HepG2 (cell line): ENCODE measurements around the gene NCOA7. TPM values are rescaled to one million over a fixed set of nuclear protein-coding genes. Genes with fewer than 3 reads are reported as not detected.

Experiments
- ATAC-seq: fragments of 200-7000 bp; cut with Tn5 transposase; 3 replicates; pipeline ENCODE4 v1.9.1; 2020; ENCODE audit warnings: mild to moderate bottlenecking, moderate library complexity
- BruUV-seq: library from RNA; stranded (reverse); fragments of 400-500 nt; replicated peaks from 2 replicates; lab custom pipeline; 2021; lab: Mats Ljungman, UMichigan
- CTCF ChIA-PET: fragments of 300-600 bp; formaldehyde crosslinking; extraction: SDS; loops from one replicate; lab custom pipeline; 2021; ENCODE audit warnings: low total read pairs, inconsistent platforms, low intra/inter-chr PET ratio; lab: Yijun Ruan, JAX
- POLR2A ChIA-PET: fragments of 350-600 bp; sonication (Branson Sonifier 250); formaldehyde crosslinking; loops from one replicate; lab custom pipeline; 2020; ENCODE audit warnings: antibody characterized with exemption, inconsistent platforms; lab: Yijun Ruan, JAX
- DNase-seq: peaks from one replicate; pipeline ENCODE4 v3.0.0-alpha.2; 2015; ENCODE audit warnings: low spot score
- FAIRE-seq: peaks from 3 replicates; lab custom pipeline; 2011; peaks lifted over from hg19 to GRCh38; lab: Jason Lieb, UNC
- H2AFZ ChIP-seq: one replicate; pipeline ENCODE4 v1.6.1; 2011; ENCODE audit warnings: low read length, inconsistent platforms
- H3K27ac ChIP-seq: fragments of 300-600 bp; 3 replicates; pipeline ENCODE4 v1.8.0; 2011; ENCODE audit warnings: mixed run types, mild to moderate bottlenecking, mixed read lengths, low read length, inconsistent platforms; ENCODE audit not compliant: insufficient read depth; ENCODE audit errors: extremely low read length
- H3K27me3 ChIP-seq, 2 experiments: fragments of 200-600 bp in 1 of 2; 2 replicates in 1 of 2; 3 replicates in 1 of 2; pipeline versions ENCODE4 v1.6.0 to v1.8.0; 2011; ENCODE audit warnings: low read length in 2 of 2, mild to moderate bottlenecking in 2 of 2, moderate library complexity in 2 of 2, inconsistent platforms in 1 of 2; ENCODE audit not compliant: insufficient read depth in 2 of 2, control insufficient read depth in 1 of 2
- H3K36me3 ChIP-seq, 2 experiments: fragments of 200-600 bp in 1 of 2; replicated peaks in 1 of 2; 2 replicates in 1 of 2; 3 replicates in 1 of 2; pipeline versions ENCODE4 v1.5.1 to v1.8.0; 2011; ENCODE audit warnings: low read length in 2 of 2, inconsistent platforms in 1 of 2; ENCODE audit not compliant: insufficient read depth in 2 of 2, control insufficient read depth in 1 of 2
- H3K4me1 ChIP-seq: 2 replicates; pipeline ENCODE4 v1.5.1; 2012; ENCODE audit warnings: low read length, inconsistent platforms; ENCODE audit not compliant: insufficient read depth
- H3K4me2 ChIP-seq: 2 replicates; pipeline ENCODE4 v1.6.0; 2011; ENCODE audit warnings: low read depth, low read length, inconsistent platforms
- H3K4me3 ChIP-seq, 3 experiments: fragments of 200-600 bp in 1 of 3; sonication (generic), shearing (Covaris generic) in 1 of 3; replicated peaks in 1 of 3; 2 replicates each; pipeline ENCODE4 v1.5.1; 2011 to 2016; ENCODE audit warnings: low read length in 3 of 3, inconsistent platforms in 2 of 3, low read depth in 2 of 3, mild to moderate bottlenecking in 2 of 3, control low read depth in 1 of 3, mixed read lengths in 1 of 3; ENCODE audit not compliant: insufficient read depth in 1 of 3
- H3K79me2 ChIP-seq: one replicate; pipeline ENCODE4 v1.6.1; 2011; ENCODE audit warnings: low read length, inconsistent platforms; ENCODE audit not compliant: insufficient read depth
- H3K9ac ChIP-seq: 2 replicates; pipeline ENCODE4 v1.6.0; 2011; ENCODE audit warnings: mild to moderate bottlenecking, low read depth, low read length, inconsistent platforms; ENCODE audit not compliant: insufficient read depth
- H3K9me3 ChIP-seq: 2 replicates; pipeline ENCODE4 v1.5.1; 2012; ENCODE audit warnings: mild to moderate bottlenecking, low read length
- H4K20me1 ChIP-seq: 2 replicates; pipeline ENCODE4 v1.6.0; 2011; ENCODE audit warnings: inconsistent platforms, mild to moderate bottlenecking, low read length, moderate library complexity; ENCODE audit not compliant: insufficient read depth
- CCAR2 ChIP-seq: fragments of 200-400 bp; formaldehyde crosslinking; optimal IDR thresholded peaks from 2 replicates; pipeline ENCODE3; 2018; ENCODE audit warnings: low read depth, mild to moderate bottlenecking, low read length, moderate library complexity
- GABPA ChIP-seq, 2 experiments: IDR thresholded peaks; 2 replicates each; pipeline ENCODE4 v1.6.1; 2011 to 2016; ENCODE audit warnings: low read depth in 2 of 2, low read length in 1 of 2, missing biosample characterization in 1 of 2, missing genetic modification characterization in 1 of 2
- GABPB1 ChIP-seq: IDR thresholded peaks from 2 replicates; pipeline ENCODE4 v1.6.1; 2016; ENCODE audit warnings: mild to moderate bottlenecking, missing genetic modification reagents, moderate library complexity, missing compliant biosample characterization
- HDAC2 ChIP-seq: sonication (generic); formaldehyde crosslinking; IDR thresholded peaks from 2 replicates; pipeline ENCODE4 v1.4.0; 2020; ENCODE audit warnings: missing genetic modification reagents
- ISX ChIP-seq: sonication (generic); formaldehyde crosslinking; conservative IDR thresholded peaks from 2 replicates; pipeline ENCODE4 v1.5.0; 2020; ENCODE audit warnings: missing genetic modification reagents
- JARID2 ChIP-seq: sonication (generic); formaldehyde crosslinking; IDR thresholded peaks from 2 replicates; pipeline ENCODE4 v1.8.1; 2023; ENCODE audit warnings: missing genetic modification reagents, inconsistent platforms; ENCODE audit not compliant: insufficient replicate concordance
- KDM2A ChIP-seq: sonication (generic); formaldehyde crosslinking; IDR thresholded peaks from 2 replicates; pipeline ENCODE4 v1.4.0; 2020; ENCODE audit warnings: low read depth, missing genetic modification reagents, borderline replicate concordance
- PTBP1 ChIP-seq: fragments of 200-400 bp; formaldehyde crosslinking; IDR thresholded peaks from 2 replicates; pipeline ENCODE4 v1.6.1; 2018; ENCODE audit warnings: low read length, low read depth; ENCODE audit not compliant: poor library complexity, severe bottlenecking
- SIX4 ChIP-seq: sonication (generic); formaldehyde crosslinking; IDR thresholded peaks from 2 replicates; pipeline ENCODE4 v1.4.0; 2020; ENCODE audit warnings: missing genetic modification reagents
- SKI ChIP-seq: fragments of 450-650 bp; IDR thresholded peaks from one replicate; pipeline ENCODE4 v1.6.1; 2018; ENCODE audit warnings: mild to moderate bottlenecking; ENCODE audit not compliant: partially characterized antibody
- ZBTB8A ChIP-seq: sonication (generic); formaldehyde crosslinking; IDR thresholded peaks from 2 replicates; pipeline ENCODE4 v1.4.0; 2020; ENCODE audit warnings: mild to moderate bottlenecking, low read depth, missing genetic modification reagents, borderline replicate concordance
- ZFP36 ChIP-seq: fragments of 150-350 bp; IDR thresholded peaks from 2 replicates; pipeline ENCODE4 v1.6.1; 2018; ENCODE audit warnings: borderline replicate concordance, low read length, low read depth; ENCODE audit not compliant: partially characterized antibody
- ZMYM2 ChIP-seq: sonication (generic); formaldehyde crosslinking; IDR thresholded peaks from 2 replicates; pipeline ENCODE4 v1.8.0; 2022; ENCODE audit warnings: mild to moderate bottlenecking, missing genetic modification reagents
- ZNF282 ChIP-seq: fragments of 450-650 bp; IDR thresholded peaks from 2 replicates; pipeline ENCODE4 v1.6.1; 2018; ENCODE audit not compliant: partially characterized antibody
- ZNF383 ChIP-seq: sonication (generic); formaldehyde crosslinking; IDR thresholded peaks from 2 replicates; pipeline ENCODE4 v1.4.0; 2020; ENCODE audit warnings: missing genetic modification reagents, mild to moderate bottlenecking, borderline replicate concordance
- WGBS: methylation state at CpG from one replicate; pipeline ENCODE4 v1.1.6; 2017; ENCODE audit warnings: low lambda C conversion rate; 5-methylcytosine and 5-hydroxymethylcytosine counted together
- in situ Hi-C: cut with HindIII; loops from 2 replicates; pipeline ENCODE4 v1.10.0; 2017; ENCODE audit warnings: low pct_unique_long_range_greater_than_20kb; ENCODE audit not compliant: extremely low pct_ligation_motif_present
- intact Hi-C: fragments of 100-400 bp; cut with micrococcal nuclease; formaldehyde crosslinking; loops from one replicate; pipeline ENCODE4 v1.10.0; 2022; ENCODE audit not compliant: unreplicated experiment
- polyA plus RNA-seq, 8 experiments: library from polyadenylated mRNA; depleted of rRNA in 3 of 8; stranded (reverse) in 7 of 8; unstranded in 1 of 8; fragments of >200 nt; fragmentation: Illumina TruSeq in 4 of 8; extraction: Trizol in 4 of 8; gene quantifications; 2 replicates each; pipeline versions ENCODE4 v1.2.1 to v1.2.3, GENCODE V29; 2011 to 2016; ENCODE audit warnings: low read depth in 4 of 8, missing spikeins in 1 of 8, mixed read lengths in 1 of 8; ENCODE audit not compliant: insufficient read depth in 1 of 8
- total RNA-seq, 5 experiments: library from RNA; depleted of rRNA; stranded (reverse); fragments of >200 nt; fragmentation: Illumina TruSeq; extraction: Trizol; gene quantifications; 2 replicates each; pipeline ENCODE4 v1.2.3, GENCODE V29; 2016; ENCODE audit warnings: low read depth in 1 of 5
- TF ChIP-seq, protein P1 (sequence below): sonication (generic); formaldehyde crosslinking; IDR thresholded peaks from 2 replicates; pipeline ENCODE4 v1.4.0; 2020; ENCODE audit warnings: missing genetic modification reagents, borderline replicate concordance
- TF ChIP-seq, protein P2 (sequence below): sonication (generic); formaldehyde crosslinking; IDR thresholded peaks from 2 replicates; pipeline ENCODE4 v1.5.0; 2020; ENCODE audit warnings: missing genetic modification reagents
- TF ChIP-seq, protein P3 (sequence below): sonication (generic); formaldehyde crosslinking; IDR thresholded peaks from 2 replicates; pipeline ENCODE4 v1.8.0; 2022; ENCODE audit warnings: mild to moderate bottlenecking, missing genetic modification reagents, moderate library complexity

NCOA7 gene
- total and polyA plus RNA-seq, 2 of the 13 experiments (the other 11 are each of a cell fraction or from before 2014, with no cell fraction given), result 13.6 to 20.8 TPM

DNA sequence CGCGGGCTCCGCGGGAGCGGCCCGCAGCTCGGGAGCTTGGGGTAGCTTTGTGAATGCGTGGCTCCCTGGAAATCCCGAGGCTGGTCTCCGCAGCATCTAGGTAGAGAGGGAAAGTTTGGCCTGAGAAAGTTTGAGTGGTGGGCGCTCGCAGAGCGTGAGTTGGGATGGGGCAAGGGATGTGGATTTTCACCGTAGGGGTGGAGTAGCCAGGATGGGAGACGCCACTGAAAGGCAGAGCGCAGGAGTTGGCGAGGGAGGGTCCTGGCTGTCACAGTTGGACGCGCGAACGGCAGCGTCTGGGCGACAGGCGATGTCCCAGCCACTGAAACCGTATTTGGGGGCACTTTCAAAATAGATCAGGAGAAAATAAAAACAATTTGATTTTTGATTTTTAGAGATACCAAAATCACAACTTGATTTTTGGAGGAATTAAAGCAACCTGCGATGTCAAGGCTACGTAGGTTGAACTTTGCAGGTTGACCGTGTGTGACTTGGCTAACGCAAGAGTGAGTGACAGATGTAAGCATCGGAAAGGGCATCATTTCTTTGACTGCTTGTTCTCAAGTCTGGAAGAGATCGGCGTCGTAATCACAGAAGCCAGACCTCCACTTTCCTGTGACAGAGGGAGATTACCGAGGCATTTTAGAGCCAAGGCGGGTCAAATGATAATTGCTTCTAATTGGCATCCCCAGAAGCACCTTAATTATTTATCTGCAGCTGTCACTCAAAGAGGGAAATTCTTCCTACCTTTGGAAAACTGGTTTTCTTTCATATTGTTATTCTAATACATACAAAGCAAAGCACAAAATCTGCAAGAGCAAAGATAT lies 40.7 kb upstream of the NCOA7 start:
- intact Hi-C loops, result loop anchor here (1.0 kb wide), 1 partner anchor 30 kb away; no protein-coding TSS in a partner anchor
- no peaks in the 10 kb centered on the region for H3K79me2 ChIP-seq
- FAIRE-seq (no peak), ATAC-seq (peak; percentile 1), DNase-seq (no peak)
- H3K27me3 ChIP-seq, result peaks cover 3 to 60% of the 10 kb centered on the region in 2 experiments; a peak in 4 of 5 replicates
- no TSS peak for BruUV-seq
- in situ Hi-C loops, result loop anchor here (5.0 to 25.0 kb wide), 3 partner anchors 235 to 888 kb away; no protein-coding TSS in a partner anchor
- H3K9me3 ChIP-seq, result no peaks in the 10 kb centered on the region
- WGBS, result 2% methylated on average over 35 of the region's 35 CpGs
- H3K27ac ChIP-seq, result no peak overlapping the region
- no peaks in the 10 kb centered on the region for H4K20me1 ChIP-seq
- peaks cover 46% of the 10 kb centered on the region for H3K4me1 ChIP-seq
- peak overlapping the region; percentile 45 for H3K9ac ChIP-seq
- peak overlapping the region; percentile 61 to 86 (median 62) for H3K4me3 ChIP-seq
- peak overlapping the region; percentile 95 for H3K4me2 ChIP-seq
- H3K36me3 ChIP-seq, result no peaks in the 10 kb centered on the region
- peak overlapping the region; percentile 20 for H2AFZ ChIP-seq
- ChIA-PET POLR2A (interaction anchor here (1.5 to 1.9 kb wide), 2 partner anchors 31 to 41 kb away, joined by 3 to 5 read pairs; partner anchors contain the start of gene NCOA7), CTCF (no interaction called here)
- no peak for TF ChIP-seq CCAR2
- TF ChIP-seq, protein P1, sequence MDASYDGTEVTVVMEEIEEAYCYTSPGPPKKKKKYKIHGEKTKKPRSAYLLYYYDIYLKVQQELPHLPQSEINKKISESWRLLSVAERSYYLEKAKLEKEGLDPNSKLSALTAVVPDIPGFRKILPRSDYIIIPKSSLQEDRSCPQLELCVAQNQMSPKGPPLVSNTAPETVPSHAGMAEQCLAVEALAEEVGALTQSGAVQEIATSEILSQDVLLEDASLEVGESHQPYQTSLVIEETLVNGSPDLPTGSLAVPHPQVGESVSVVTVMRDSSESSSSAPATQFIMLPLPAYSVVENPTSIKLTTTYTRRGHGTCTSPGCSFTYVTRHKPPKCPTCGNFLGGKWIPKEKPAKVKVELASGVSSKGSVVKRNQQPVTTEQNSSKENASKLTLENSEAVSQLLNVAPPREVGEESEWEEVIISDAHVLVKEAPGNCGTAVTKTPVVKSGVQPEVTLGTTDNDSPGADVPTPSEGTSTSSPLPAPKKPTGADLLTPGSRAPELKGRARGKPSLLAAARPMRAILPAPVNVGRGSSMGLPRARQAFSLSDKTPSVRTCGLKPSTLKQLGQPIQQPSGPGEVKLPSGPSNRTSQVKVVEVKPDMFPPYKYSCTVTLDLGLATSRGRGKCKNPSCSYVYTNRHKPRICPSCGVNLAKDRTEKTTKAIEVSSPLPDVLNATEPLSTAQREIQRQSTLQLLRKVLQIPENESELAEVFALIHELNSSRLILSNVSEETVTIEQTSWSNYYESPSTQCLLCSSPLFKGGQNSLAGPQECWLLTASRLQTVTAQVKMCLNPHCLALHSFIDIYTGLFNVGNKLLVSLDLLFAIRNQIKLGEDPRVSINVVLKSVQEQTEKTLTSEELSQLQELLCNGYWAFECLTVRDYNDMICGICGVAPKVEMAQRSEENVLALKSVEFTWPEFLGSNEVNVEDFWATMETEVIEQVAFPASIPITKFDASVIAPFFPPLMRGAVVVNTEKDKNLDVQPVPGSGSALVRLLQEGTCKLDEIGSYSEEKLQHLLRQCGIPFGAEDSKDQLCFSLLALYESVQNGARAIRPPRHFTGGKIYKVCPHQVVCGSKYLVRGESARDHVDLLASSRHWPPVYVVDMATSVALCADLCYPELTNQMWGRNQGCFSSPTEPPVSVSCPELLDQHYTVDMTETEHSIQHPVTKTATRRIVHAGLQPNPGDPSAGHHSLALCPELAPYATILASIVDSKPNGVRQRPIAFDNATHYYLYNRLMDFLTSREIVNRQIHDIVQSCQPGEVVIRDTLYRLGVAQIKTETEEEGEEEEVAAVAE (CRISPR knock-in tag), result no peak
- TF ChIP-seq, protein P2, sequence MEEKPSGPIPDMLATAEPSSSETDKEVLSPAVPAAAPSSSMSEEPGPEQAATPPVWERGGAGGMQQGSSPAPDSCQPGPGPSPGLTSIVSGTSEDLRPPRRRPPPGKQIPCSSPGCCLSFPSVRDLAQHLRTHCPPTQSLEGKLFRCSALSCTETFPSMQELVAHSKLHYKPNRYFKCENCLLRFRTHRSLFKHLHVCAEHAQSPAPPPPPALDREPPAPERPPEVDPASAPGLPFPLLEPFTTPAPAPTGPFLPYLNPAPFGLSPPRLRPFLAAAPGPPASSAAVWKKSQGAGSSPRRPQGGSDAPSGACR (CRISPR knock-in tag), result no peak
- TF ChIP-seq GABPB1 (CRISPR knock-in tag), result no peak
- no peak for TF ChIP-seq SIX4 (CRISPR knock-in tag)
- TF ChIP-seq, protein P3, sequence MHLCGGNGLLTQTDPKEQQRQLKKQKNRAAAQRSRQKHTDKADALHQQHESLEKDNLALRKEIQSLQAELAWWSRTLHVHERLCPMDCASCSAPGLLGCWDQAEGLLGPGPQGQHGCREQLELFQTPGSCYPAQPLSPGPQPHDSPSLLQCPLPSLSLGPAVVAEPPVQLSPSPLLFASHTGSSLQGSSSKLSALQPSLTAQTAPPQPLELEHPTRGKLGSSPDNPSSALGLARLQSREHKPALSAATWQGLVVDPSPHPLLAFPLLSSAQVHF (CRISPR knock-in tag), result no peak
- TF ChIP-seq GABPA (IDR thresholded peaks at IDR 0.05; ENCODE audit: low read depth, low read length), result no peak
- no peak for TF ChIP-seq GABPA (CRISPR knock-in tag; IDR thresholded peaks at IDR 0.05; ENCODE audit: low read depth)
- no peak for TF ChIP-seq ZBTB8A (CRISPR knock-in tag)
- TF ChIP-seq SKI, result no peak
- TF ChIP-seq PTBP1, result peak; percentile 9
- TF ChIP-seq HDAC2 (CRISPR knock-in tag), result no peak
- no peak for TF ChIP-seq KDM2A
- TF ChIP-seq ISX (CRISPR knock-in tag), result no peak
- TF ChIP-seq ZNF282, result no peak
- TF ChIP-seq ZFP36, result no peak
- 0 out of 2 replicates have a peak, but pooled peaks have one; percentile 52 for TF ChIP-seq ZMYM2
- no peak for TF ChIP-seq ZNF383 (CRISPR knock-in tag)
- TF ChIP-seq JARID2 (CRISPR knock-in tag), result no peak
